Measurements from ENCODE around the gene KIF6.

The KIF6 gene

GRCh38 chr6:39665861-39666260, 59.3 kb downstream of the KIF6 start:
- DNase-seq (ENCODE audit: low read depth in 2 of 2): no peak

DNA sequence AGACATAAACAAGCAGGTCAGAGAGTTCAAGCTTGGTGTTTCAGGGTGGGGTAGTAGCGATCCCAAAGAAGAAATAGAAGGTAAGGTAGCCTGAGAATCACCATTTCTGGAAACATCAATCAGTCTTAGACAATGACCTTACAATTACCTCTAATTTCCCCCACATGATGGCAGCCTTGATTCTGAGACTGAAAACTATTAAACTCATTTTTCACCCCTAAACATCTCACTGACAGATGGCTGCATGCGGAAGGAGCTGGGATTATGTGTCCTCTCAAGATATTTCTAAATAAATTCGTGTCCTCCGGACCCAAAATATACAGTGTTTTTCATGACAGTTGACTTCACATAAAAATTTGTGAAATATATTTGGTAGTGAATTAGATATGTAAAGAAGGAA, 61.0 kb downstream of the KIF6 start:
- no peak for DNase-seq (ENCODE audit: low read depth in 2 of 2)

DNA sequence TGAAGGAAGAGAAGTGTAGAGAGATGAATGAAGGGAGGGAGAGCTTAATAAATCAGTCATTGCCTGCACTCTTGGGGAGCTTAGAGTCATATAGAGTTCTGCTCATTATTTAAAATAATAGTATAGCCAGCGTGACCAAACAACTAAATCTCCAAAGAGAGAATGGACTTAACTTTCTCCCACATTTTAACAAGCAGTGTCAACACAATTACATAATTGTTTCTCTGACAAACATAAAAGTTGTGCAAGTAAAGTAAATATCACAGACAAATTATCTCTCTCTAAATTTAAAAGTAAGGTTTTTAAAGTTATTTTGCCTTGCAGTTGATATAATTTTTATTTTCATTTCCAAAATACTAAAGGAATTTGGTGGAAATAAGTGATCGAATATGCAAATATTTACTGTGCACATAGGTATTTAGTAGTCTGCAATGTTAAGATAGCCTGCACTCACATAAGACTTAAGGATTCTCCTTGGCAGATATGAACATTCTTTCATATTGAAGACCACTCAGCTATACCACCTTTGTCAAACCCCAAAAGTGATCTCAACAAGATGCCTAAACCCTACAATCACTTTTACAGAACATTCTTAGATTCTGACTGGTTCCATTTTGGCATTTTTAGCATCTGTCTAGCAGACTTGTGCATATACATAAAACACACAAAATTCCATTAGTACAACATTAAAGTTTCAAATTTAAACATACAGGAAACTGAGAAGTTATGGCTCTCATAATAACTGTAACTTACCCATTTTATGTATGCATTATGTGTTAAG, 67.7 kb downstream of the KIF6 start:
- DNase-seq (ENCODE audit: low read depth in 2 of 2): no peak

- DNase-seq (ENCODE audit: low read depth in 2 of 2): no peak
These were observed 71.1 kb downstream of the KIF6 start for GRCh38 chr6:39654121-39654520.

DNA sequence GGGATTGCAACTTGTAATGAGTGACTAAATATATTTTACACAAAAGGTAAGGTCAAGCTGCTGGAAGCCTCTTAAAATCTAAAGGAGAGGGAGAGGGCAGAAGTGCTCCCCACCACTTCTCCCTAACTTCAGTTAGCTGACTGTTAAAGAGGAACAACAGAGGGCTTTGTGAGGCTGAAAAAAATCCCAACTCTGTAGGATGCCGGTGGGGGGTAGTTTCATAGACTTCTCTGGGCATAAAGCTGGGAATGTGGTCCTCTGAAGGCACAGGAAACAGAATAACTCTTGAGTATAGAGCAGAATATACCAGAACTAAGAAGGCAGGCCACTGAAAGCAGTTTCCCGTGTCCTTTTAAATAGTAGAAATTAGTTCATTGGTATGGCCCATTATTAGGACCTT, 71.6 kb downstream of the KIF6 start:
- DNase-seq (ENCODE audit: low read depth in 2 of 2): no peak

GRCh38 chr6:39649996-39650395, 75.2 kb downstream of the KIF6 start:
- DNase-seq (ENCODE audit: low read depth in 2 of 2): no peak

- no peak for DNase-seq (ENCODE audit: low read depth in 2 of 2)
These were observed 78.3 kb downstream of the KIF6 start for GRCh38 chr6:39646751-39647420.

DNA sequence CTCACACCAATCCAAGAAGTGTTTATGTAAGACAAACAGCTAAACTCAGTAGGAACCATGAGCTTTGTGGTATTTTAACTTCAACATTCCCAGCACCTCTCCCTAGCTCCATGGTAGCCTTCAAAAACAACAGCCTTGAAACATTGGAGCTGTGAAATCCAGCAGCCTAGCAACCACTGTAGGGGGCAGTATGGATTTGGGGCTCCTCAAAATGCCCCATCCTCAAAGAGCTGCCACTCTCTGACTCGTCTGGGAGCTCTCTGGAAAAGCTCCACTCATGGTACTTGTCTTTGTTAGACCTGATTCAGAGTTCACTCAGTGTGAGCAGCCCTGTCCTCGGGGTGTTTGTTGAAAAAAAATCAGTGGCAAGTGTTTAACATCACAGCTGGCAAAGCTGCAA, 82.9 kb downstream of the KIF6 start:
- DNase-seq (ENCODE audit: low read depth in 2 of 2): no peak

DNA sequence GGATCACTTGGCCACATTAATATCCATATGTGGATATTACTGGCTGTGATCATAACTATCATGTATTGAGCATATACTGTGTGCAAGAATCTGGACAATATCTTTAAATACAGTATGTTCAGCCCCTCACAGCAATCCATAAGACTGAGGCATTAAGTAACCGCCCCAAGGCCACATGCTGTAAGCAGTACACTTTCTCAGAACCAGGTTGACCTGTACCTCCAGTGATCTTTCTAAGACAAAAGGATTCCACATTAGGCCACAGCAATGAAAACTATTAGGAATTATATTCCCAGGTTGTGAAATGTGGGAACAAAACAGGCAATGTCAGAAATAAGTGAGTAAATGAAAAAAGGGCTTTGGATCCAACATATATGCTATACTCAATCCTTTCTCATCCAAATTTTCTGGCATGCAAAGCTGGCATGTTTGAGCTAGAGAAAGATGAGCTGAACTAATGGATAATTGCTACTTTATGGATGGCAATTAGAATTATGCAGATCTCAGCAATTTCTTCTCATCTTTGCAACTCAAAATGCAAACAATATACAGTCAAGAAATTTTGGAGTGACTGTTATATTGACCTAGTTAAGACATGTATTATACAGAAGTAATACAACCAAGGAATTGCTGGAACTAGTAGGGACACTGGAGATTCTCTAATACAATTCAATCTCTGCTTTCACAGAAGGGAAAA, 86.9 kb downstream of the KIF6 start:
- no peak for DNase-seq (ENCODE audit: low read depth in 2 of 2)

DNA sequence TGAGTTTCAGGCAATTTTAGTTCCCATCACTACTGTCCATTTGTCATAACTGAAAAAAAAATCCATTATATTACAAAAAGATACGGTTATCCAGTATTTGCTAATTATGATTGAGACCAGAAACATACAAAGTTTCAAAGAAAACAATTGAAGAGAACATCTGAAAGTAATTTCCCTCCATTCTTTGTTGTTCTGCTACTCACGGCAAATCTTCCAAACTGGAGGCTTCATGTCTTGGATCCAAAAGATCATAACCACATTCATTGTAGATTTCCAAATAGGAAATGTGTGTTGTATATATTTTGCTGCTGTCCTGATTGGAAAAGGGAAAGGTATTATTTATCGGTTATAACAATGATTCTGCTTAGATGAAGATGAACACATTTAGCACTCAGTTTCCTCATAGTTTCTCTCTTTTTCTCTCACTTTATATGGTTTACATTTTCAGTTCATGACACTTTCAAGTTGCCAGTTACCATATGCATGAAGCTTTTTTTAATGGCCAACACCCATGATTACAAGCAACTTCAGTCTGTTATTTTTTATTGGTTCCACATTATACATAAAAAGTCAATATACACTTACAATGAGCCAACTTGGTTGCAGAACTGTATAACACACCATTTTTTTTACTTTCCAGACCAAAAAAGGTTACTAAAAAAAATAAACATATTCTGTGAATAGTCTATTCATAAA, 90.4 kb downstream of the KIF6 start:
- DNase-seq (ENCODE audit: low read depth in 2 of 2): no peak

DNA sequence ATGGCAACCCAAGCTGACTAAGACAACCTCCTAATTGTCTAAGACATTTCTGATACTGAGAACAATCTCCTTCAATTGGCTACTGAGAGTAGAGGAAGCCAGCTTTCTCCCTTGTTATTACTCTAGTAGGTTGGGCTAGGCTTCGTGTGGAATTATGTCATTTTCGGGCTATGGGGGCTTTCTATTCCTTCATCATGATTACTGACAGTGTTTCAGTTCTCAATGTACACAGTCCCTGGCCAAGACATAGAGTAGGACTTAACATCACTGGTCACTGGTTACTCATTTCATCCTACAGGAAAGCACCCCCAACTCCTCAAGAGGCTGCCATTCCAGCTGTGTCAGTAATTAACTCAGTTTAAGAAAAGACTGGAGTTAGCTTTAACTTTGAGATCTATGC, 100.0 kb downstream of the KIF6 start:
- DNase-seq (ENCODE audit: low read depth in 2 of 2): no peak

DNA sequence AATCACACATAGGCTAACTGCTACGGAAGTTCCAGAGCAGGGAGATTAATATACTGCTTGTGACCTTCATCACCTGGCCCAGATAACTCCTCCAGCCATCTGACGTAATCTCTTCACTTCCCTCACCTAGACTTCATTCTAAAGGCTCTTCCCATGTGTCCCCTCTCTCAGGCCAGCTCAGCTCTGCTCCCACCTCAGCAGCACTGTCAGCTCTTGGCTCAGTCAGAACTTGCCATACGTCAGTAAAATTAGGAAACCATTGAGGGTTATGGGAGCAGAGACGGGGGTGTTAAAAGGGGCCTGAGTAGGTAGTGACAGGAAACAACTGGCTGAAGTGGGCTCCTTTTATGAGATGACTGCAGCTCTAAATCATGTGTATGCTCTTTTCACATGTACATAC, 101.5 kb downstream of the KIF6 start:
- no peak for DNase-seq (ENCODE audit: low read depth in 2 of 2)

DNA sequence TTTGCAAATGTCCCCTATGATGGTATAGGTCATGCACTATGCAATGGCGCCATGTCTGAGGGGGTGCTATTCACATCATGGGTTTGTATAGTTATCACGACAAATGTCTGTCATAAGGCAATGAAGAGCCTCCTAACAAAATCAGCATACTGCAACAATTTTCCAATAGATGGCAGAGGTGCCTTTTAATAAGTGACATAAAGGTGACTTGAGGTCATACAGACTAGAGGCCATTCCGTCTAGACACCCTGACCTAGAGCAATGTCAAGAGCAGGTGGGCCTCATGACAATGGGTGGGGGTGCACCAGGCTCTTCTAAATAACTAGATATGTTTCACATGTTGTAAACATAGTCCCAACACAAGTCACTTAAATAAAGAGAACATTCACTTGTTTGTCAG, 107.7 kb downstream of the KIF6 start:
- DNase-seq (ENCODE audit: low read depth in 2 of 2): no peak

GRCh38 chr6:39617026-39617425, 108.2 kb downstream of the KIF6 start:
- DNase-seq (ENCODE audit: low read depth in 2 of 2): no peak

DNA sequence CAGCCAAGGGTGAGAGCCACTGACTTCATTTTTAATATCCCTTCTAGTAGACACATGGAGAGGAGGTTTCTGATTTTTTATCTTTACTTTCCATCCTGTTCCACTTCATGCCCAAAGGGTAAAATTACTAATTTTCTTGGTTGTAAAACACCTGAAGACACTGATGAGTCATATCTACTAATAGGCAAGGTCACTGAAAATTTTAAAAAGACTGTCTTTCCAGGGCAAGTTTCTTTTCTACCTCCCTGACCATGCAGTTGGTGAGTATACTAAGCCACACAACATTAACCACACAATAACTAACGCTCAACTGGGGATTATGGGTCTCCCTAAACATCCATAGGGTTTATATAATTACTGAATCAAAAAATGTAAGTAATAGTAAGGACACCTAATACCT, 109.6 kb downstream of the KIF6 start:
- no peak for DNase-seq (ENCODE audit: low read depth in 2 of 2)

- DNase-seq (ENCODE audit: low read depth in 2 of 2): no peak
These were observed 110.7 kb downstream of the KIF6 start for GRCh38 chr6:39614393-39614950.

DNA sequence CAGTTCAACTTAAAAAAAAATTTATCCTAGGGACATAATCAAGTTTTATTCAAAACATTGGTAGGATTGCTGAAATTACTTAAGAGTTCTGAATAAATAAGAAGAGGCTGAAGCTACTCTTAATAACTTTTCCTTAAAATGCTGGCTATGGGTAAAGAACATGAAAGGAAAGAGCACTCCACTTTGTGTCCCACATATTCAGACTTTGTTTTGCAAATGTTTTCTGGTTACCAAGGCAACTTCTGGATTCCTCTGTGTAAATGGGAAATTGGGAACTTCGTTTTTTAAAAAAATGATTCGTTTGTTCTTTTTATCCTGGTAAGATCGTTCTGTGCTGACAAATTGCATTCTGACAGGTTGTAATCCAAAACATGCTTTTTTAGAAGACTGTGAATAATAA, 115.0 kb downstream of the KIF6 start:
- DNase-seq (ENCODE audit: low read depth in 2 of 2): no peak

GRCh38 chr6:39608652-39609345, 116.4 kb downstream of the KIF6 start:
- no peak for DNase-seq (ENCODE audit: low read depth in 2 of 2)

DNA sequence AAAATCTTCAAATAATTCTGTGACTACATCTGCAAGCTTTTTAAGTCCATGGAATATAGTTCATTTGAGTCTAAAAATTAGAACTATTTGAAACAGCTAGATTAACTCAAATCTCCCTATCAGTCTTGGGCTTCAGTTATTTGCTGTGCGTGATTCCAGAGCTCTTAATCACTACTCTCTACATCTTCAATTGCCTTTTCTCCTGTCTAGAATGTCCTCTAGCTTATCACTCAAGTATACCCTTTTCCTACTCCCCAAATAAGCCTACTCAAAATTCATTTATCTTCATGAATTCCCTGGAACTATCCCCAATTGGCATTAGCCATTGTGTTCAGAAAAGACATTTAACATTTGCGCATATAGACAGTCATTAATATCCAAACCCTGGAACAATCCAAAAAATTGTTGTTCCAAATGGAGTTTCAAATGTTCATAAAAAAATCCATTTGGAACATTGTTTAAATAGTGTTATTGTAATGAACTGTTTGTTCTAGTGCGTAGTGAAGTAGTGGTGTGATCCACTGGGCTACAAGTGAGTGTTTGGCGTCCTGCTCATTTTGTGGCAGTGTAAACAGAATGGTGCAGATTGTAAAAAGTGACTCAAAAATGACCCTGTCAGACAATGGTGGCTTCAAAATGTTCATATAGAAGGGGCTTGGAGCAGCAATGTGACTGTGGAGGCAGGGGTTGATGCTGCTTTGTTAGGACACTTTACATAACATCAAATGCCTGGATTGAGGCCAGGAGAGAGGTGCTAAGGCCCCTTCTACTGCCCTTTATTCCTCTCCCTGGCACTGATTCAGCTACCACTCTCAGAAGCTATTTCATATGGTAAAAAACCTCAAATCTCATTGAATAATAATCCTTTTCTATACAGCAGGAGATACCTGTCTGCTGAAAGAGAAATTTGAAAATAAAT, 122.3 kb downstream of the KIF6 start:
- no peak for DNase-seq (ENCODE audit: low read depth in 2 of 2)

DNA sequence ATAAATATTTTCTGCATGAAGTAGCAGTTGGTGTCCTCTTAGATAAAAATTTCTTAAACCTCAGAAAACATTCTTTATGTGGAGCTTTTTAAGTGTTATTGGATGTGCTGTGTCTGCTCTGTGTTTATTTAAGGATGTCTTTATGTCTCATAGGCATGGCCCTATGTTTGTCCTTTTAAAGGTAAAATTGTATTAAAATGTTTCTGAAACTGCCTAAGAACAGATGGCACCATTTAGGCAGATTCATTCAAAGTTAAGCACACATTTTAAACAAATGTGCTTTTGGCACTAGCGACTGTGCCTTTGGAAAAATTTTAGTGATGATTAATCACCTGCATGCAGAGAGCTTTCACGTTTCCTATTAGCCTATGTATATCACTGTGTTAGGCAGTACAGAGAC, 125.2 kb downstream of the KIF6 start:
- no peak for DNase-seq (ENCODE audit: low read depth in 2 of 2)

Data from stimulated activated CD4-positive, alpha-beta T cell treated with anti-CD3 and anti-CD28 coated beads, Interleukin-1b, Interleukin-23, amount 100 ng/mL, for 1 hour (primary cell).